Keratinocyte (primary cell): ENCODE results near the gene MELTF. TPM values are rescaled to one million over a fixed set of nuclear protein-coding genes. Genes with fewer than 3 reads are reported as not detected.

Experiments used
- DNase-seq: peaks from one replicate; pipeline ENCODE4 v3.0.0-alpha.2; 2011; ENCODE audit warnings: low read depth, missing footprints, low spot score
- FAIRE-seq: peaks from 2 replicates; lab custom pipeline; 2011; peaks lifted over from hg19 to GRCh38; lab: Jason Lieb, UNC
- H2AFZ ChIP-seq: 2 replicates; pipeline ENCODE4 v1.6.0; 2012; ENCODE audit warnings: low read length, control low read depth, inconsistent platforms; ENCODE audit not compliant: control insufficient read depth
- H3K27ac ChIP-seq: 2 replicates; pipeline ENCODE4 v1.5.1; 2011; ENCODE audit warnings: low read length; ENCODE audit not compliant: control insufficient read depth, insufficient read depth
- H3K27me3 ChIP-seq: 3 replicates; pipeline ENCODE4 v1.6.0; 2011; ENCODE audit warnings: low read length; ENCODE audit not compliant: control insufficient read depth, insufficient read depth; ENCODE audit errors: extremely low read depth
- H3K36me3 ChIP-seq, 2 experiments: 2 replicates in 1 of 2; 3 replicates in 1 of 2; pipeline ENCODE4 v1.5.1; 2011; ENCODE audit warnings: low read length in 2 of 2, mild to moderate bottlenecking in 1 of 2; ENCODE audit not compliant: control insufficient read depth in 2 of 2, insufficient read depth in 2 of 2; ENCODE audit errors: extremely low read depth in 1 of 2
- H3K4me1 ChIP-seq: 3 replicates; pipeline ENCODE4 v1.5.1; 2011; ENCODE audit warnings: low read length; ENCODE audit not compliant: control insufficient read depth, insufficient read depth; ENCODE audit errors: extremely low read depth
- H3K4me2 ChIP-seq: 3 replicates; pipeline ENCODE4 v1.6.0; 2011; ENCODE audit warnings: low read depth, low read length; ENCODE audit not compliant: control insufficient read depth, insufficient read depth; ENCODE audit errors: extremely low read depth
- H3K4me3 ChIP-seq, 3 experiments: fragments of 200-600 bp in 1 of 3; sonication (generic) in 1 of 3; 2 replicates in 2 of 3; 3 replicates in 1 of 3; pipeline ENCODE4 v1.5.1; 2011 to 2016; ENCODE audit warnings: low read length in 3 of 3, mild to moderate bottlenecking in 3 of 3, control low read depth in 2 of 3, inconsistent platforms in 1 of 3, low read depth in 1 of 3, mixed read lengths in 1 of 3, mixed run types in 1 of 3, moderate library complexity in 1 of 3; ENCODE audit not compliant: control insufficient read depth in 2 of 3, insufficient read depth in 2 of 3; ENCODE audit errors: extremely low read depth in 1 of 3
- H3K79me2 ChIP-seq: 2 replicates; pipeline ENCODE4 v1.6.0; 2012; ENCODE audit warnings: low read length; ENCODE audit not compliant: control insufficient read depth, insufficient read depth
- H3K9ac ChIP-seq: 3 replicates; pipeline ENCODE4 v1.6.0; 2011; ENCODE audit warnings: low read length; ENCODE audit not compliant: control insufficient read depth, insufficient read depth; ENCODE audit errors: extremely low read depth
- H3K9me1 ChIP-seq: 3 replicates; pipeline ENCODE4 v1.6.0; 2011; ENCODE audit warnings: low read length; ENCODE audit not compliant: control insufficient read depth, insufficient read depth; ENCODE audit errors: extremely low read depth
- H3K9me3 ChIP-seq: 2 replicates; pipeline ENCODE4 v1.5.1; 2012; ENCODE audit warnings: low read depth, low read length; ENCODE audit not compliant: control insufficient read depth
- H4K20me1 ChIP-seq: 3 replicates; pipeline ENCODE4 v1.6.0; 2011; ENCODE audit warnings: low read length; ENCODE audit not compliant: control insufficient read depth, insufficient read depth; ENCODE audit errors: extremely low read depth
- CTCF ChIP-seq, 3 experiments: IDR thresholded peaks in 1 of 3; conservative IDR thresholded peaks in 1 of 3; optimal IDR thresholded peaks in 1 of 3; 2 replicates in 2 of 3; 3 replicates in 1 of 3; pipeline versions ENCODE3 to v1.5.1; 2011; ENCODE audit warnings: low read length in 3 of 3, mild to moderate bottlenecking in 3 of 3, moderate library complexity in 2 of 3, control low read depth in 1 of 3, inconsistent platforms in 1 of 3; ENCODE audit not compliant: insufficient read depth in 2 of 3; ENCODE audit errors: extremely low read depth in 1 of 3
- EZH2 ChIP-seq: IDR thresholded peaks from one replicate; pipeline ENCODE4 v1.6.1; 2012; ENCODE audit warnings: inconsistent platforms, mild to moderate bottlenecking, low read length, moderate library complexity
- dilution Hi-C: fragments of 300-500 bp; cut with MboI; formaldehyde crosslinking; loops from one replicate; pipeline ENCODE4 v1.7.0; 2020; ENCODE audit warnings: low sequenced_read_pairs; ENCODE audit not compliant: extremely low pct_ligation_motif_present
- polyA plus RNA-seq, 5 experiments: library from polyadenylated mRNA; depleted of rRNA in 3 of 5; stranded (reverse) in 3 of 5; stranded (forward) in 1 of 5; unstranded in 1 of 5; fragments of >200 nt; gene quantifications; 1 replicate in 1 of 5; 2 replicates in 3 of 5; 3 replicates in 1 of 5; pipeline versions ENCODE4 v1.2.1 to v1.2.3, GENCODE V29; 2011 to 2012; ENCODE audit warnings: missing spikeins in 2 of 5, low read depth in 1 of 5, low replicate concordance in 1 of 5

Gene MELTF
- polyA plus RNA-seq, 1 donor (not counting 4 experiments of a cell fraction or from before 2014, with no cell fraction given): 6.0 TPM

DNA sequence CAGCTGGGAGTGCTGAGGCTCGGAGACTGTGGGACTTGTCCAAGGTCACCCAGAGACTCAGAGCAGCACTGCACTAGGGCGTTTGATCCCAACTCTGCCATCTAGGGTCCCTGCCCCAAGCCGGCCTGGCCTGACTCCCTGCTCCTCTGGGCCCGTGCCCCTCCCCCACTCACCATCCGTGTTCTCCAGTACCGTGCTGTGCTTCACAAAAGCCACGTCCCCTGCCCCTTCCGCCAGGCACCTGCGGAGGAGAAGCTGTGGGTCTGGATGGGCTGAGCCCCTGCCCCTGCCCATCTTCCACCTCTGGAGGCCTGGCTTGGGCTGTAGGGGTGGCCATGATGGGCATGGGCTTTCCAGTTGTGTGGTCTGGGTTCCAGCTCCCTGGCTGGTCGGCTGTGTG, 8.4 kb downstream of the MELTF start:
- H3K27ac ChIP-seq: no peak overlapping the region
- H3K27me3 ChIP-seq: no peaks in the 10 kb centered on the region
- H4K20me1 ChIP-seq: no peaks in the 10 kb centered on the region
- H3K4me3 ChIP-seq: no peak overlapping the region
- dilution Hi-C loops: no loop called here
- H3K4me1 ChIP-seq: no peaks in the 10 kb centered on the region
- no peaks in the 10 kb centered on the region for H3K79me2 ChIP-seq
- no peak overlapping the region for H3K4me2 ChIP-seq
- no peaks in the 10 kb centered on the region for H3K36me3 ChIP-seq
- H3K9me1 ChIP-seq: no peaks in the 10 kb centered on the region
- H3K9ac ChIP-seq: no peak overlapping the region
- H3K9me3 ChIP-seq: no peaks in the 10 kb centered on the region
- TF ChIP-seq EZH2 (no peak), CTCF (optimal IDR thresholded peaks at IDR 0.05 in 1 of 3, IDR thresholded peaks at IDR 0.05 in 1 of 3, conservative IDR thresholded peaks at IDR 0.05 in 1 of 3; ENCODE audit: extremely low read depth in 1 of 3, insufficient read depth in 2 of 3, low read length in 3 of 3) (no peak)
- FAIRE-seq (no peak), DNase-seq (no peak)
- H2AFZ ChIP-seq: no peak overlapping the region

- Histone ChIP-seq H3K36me3 (no peaks in the 10 kb centered on the region), H3K79me2 (no peaks in the 10 kb centered on the region), H3K4me2 (no peak overlapping the region), H3K27me3 (no peaks in the 10 kb centered on the region), H2AFZ (no peak overlapping the region), H4K20me1 (no peaks in the 10 kb centered on the region), H3K4me1 (no peaks in the 10 kb centered on the region), H3K9me3 (no peaks in the 10 kb centered on the region), H3K4me3 (no peak overlapping the region), H3K9ac (no peak overlapping the region), H3K27ac (no peak overlapping the region), H3K9me1 (no peaks in the 10 kb centered on the region)
- DNase-seq (no peak), FAIRE-seq (no peak)
- no peak for TF ChIP-seq EZH2
- dilution Hi-C loops: no loop called here
Observed at GRCh38 chr3:197019535-197019934, 10.1 kb downstream of the MELTF start.

DNA sequence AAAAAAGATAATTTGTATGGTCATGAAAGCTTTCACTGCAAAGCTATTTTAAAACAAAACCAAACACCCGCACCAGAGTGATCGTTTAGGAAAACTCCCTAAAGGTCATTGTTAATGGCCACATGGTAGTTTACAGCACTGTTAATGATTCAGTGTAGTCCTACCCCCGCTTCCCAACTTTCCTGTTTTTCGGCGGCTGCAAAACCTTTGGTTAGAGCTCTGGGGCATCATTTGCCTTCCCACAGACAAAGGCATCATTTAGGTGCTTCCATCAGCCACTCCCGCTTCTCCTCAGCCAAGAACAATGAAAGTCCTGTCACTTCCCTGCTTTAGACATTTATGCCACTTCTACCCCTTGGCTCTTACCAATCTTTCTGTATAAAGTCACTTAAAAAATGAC, 10.6 kb downstream of the MELTF start:
- no peaks in the 10 kb centered on the region for H3K9me3 ChIP-seq
- no peak for FAIRE-seq
- H3K9me1 ChIP-seq: no peaks in the 10 kb centered on the region
- H3K4me2 ChIP-seq: no peak overlapping the region
- H3K27me3 ChIP-seq: no peaks in the 10 kb centered on the region
- no peaks in the 10 kb centered on the region for H3K79me2 ChIP-seq
- no peaks in the 10 kb centered on the region for H3K36me3 ChIP-seq
- TF ChIP-seq CTCF (optimal IDR thresholded peaks at IDR 0.05 in 1 of 3, IDR thresholded peaks at IDR 0.05 in 1 of 3, conservative IDR thresholded peaks at IDR 0.05 in 1 of 3; ENCODE audit: extremely low read depth in 1 of 3, insufficient read depth in 2 of 3, low read length in 3 of 3) (no peak), EZH2 (no peak)
- dilution Hi-C loops: no loop called here
- H4K20me1 ChIP-seq: no peaks in the 10 kb centered on the region
- no peak overlapping the region for H3K4me3 ChIP-seq
- no peak overlapping the region for H2AFZ ChIP-seq
- no peak for DNase-seq
- H3K9ac ChIP-seq: no peak overlapping the region
- no peak overlapping the region for H3K27ac ChIP-seq
- no peaks in the 10 kb centered on the region for H3K4me1 ChIP-seq
